ENCODE data around the gene TAF9.
A peak's percentile ranks its signal among the peaks of the same experiment; 100 is the strongest.

The TAF9 gene

DNA sequence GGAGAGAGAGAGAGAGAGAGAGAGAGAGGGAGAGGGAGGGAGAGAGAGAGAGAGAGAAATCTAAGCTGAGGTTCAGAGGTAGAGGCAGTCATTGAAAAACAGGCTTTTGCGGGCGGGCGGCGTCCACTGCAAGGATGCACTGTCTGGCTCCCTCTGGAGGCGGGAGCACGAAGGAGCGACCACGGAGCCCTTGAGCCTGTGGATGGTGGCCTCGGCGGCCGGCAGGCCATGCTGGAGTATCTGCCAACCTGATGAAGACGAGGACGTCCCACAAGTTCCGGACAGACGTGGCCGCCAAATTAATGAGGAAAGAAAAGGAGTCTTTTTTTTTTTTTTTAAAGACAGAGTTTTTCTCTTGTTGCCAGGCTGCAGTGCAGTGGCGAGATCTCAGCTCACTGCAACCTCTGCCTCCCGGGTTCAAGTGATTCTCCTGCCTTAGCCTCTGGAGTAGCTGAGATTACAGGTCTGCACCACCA is 34.5 kb downstream of the TAF9 start (continued):
- no peak for TF ChIP-seq ZNF114 (tag by site-specific recombination; IDR thresholded peaks at IDR 0.05)
- no peak for TF ChIP-seq GFI1B (tag by site-specific recombination; IDR thresholded peaks at IDR 0.05)
- peak; percentile 82 for TF ChIP-seq ZNF366 (tag by site-specific recombination; conservative IDR thresholded peaks at IDR 0.05)
- no peak for TF ChIP-seq ZNF830 (tag by site-specific recombination; IDR thresholded peaks at IDR 0.05; ENCODE audit: low read depth)
- TF ChIP-seq, protein P1, sequence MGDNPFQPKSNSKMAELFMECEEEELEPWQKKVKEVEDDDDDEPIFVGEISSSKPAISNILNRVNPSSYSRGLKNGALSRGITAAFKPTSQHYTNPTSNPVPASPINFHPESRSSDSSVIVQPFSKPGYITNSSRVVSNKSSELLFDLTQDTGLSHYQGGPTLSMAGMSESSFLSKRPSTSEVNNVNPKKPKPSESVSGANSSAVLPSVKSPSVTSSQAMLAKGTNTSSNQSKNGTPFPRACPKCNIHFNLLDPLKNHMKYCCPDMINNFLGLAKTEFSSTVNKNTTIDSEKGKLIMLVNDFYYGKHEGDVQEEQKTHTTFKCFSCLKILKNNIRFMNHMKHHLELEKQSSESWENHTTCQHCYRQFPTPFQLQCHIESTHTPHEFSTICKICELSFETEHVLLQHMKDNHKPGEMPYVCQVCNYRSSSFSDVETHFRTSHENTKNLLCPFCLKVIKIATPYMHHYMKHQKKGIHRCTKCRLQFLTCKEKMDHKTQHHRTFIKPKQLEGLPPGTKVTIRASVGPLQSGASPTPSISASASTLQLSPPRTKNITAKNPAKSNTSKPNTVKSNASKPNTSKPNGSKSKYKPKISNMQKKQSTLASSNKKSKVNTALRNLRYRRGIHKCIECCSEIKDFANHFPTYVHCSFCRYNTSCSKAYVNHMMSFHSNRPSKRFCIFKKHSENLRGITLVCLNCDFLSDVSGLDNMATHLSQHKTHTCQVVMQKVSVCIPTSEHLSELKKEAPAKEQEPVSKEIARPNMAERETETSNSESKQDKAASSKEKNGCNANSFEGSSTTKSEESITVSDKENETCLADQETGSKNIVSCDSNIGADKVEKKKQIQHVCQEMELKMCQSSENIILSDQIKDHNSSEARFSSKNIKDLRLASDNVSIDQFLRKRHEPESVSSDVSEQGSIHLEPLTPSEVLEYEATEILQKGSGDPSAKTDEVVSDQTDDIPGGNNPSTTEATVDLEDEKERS (tag by site-specific recombination; IDR thresholded peaks at IDR 0.05): no peak
- TF ChIP-seq ZNF16 (tag by site-specific recombination; IDR thresholded peaks at IDR 0.05; ENCODE audit: low read depth): no peak
- TF ChIP-seq BCL11A (tag by site-specific recombination; IDR thresholded peaks at IDR 0.05; ENCODE audit: low read depth): no peak
- no peak for TF ChIP-seq ZFP41 (tag by site-specific recombination; IDR thresholded peaks at IDR 0.05; ENCODE audit: borderline replicate concordance)
- TF ChIP-seq ZNF701 (tag by site-specific recombination; IDR thresholded peaks at IDR 0.05): no peak
- TF ChIP-seq ZNF629 (tag by site-specific recombination; IDR thresholded peaks at IDR 0.05): no peak
- TF ChIP-seq, protein P2, sequence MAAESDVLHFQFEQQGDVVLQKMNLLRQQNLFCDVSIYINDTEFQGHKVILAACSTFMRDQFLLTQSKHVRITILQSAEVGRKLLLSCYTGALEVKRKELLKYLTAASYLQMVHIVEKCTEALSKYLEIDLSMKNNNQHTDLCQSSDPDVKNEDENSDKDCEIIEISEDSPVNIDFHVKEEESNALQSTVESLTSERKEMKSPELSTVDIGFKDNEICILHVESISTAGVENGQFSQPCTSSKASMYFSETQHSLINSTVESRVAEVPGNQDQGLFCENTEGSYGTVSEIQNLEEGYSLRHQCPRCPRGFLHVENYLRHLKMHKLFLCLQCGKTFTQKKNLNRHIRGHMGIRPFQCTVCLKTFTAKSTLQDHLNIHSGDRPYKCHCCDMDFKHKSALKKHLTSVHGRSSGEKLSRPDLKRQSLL (tag by site-specific recombination; IDR thresholded peaks at IDR 0.05): peak; percentile 86
- TF ChIP-seq, protein P3, sequence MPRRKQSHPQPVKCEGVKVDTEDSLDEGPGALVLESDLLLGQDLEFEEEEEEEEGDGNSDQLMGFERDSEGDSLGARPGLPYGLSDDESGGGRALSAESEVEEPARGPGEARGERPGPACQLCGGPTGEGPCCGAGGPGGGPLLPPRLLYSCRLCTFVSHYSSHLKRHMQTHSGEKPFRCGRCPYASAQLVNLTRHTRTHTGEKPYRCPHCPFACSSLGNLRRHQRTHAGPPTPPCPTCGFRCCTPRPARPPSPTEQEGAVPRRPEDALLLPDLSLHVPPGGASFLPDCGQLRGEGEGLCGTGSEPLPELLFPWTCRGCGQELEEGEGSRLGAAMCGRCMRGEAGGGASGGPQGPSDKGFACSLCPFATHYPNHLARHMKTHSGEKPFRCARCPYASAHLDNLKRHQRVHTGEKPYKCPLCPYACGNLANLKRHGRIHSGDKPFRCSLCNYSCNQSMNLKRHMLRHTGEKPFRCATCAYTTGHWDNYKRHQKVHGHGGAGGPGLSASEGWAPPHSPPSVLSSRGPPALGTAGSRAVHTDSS (tag by site-specific recombination; IDR thresholded peaks at IDR 0.05): no peak
- TF ChIP-seq ZNF311 (tag by site-specific recombination; IDR thresholded peaks at IDR 0.05; ENCODE audit: borderline replicate concordance): no peak
- no peak for TF ChIP-seq ZNF112 (tag by site-specific recombination; IDR thresholded peaks at IDR 0.05)
- TF ChIP-seq ZNF37A (tag by site-specific recombination; IDR thresholded peaks at IDR 0.05): no peak
- no peak for TF ChIP-seq MZF1 (tag by site-specific recombination; IDR thresholded peaks at IDR 0.05; ENCODE audit: borderline replicate concordance)
- TF ChIP-seq, protein P4, sequence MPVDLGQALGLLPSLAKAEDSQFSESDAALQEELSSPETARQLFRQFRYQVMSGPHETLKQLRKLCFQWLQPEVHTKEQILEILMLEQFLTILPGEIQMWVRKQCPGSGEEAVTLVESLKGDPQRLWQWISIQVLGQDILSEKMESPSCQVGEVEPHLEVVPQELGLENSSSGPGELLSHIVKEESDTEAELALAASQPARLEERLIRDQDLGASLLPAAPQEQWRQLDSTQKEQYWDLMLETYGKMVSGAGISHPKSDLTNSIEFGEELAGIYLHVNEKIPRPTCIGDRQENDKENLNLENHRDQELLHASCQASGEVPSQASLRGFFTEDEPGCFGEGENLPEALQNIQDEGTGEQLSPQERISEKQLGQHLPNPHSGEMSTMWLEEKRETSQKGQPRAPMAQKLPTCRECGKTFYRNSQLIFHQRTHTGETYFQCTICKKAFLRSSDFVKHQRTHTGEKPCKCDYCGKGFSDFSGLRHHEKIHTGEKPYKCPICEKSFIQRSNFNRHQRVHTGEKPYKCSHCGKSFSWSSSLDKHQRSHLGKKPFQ (tag by site-specific recombination; IDR thresholded peaks at IDR 0.05): no peak; the same call in 1 of the 2 replicates
- TF ChIP-seq HOXD13 (CRISPR knock-in tag; IDR thresholded peaks at IDR 0.05; ENCODE audit: borderline replicate concordance): no peak
- peak; percentile 57; the same call in 1 of the 2 replicates for TF ChIP-seq ZNF394 (tag by site-specific recombination; IDR thresholded peaks at IDR 0.05; ENCODE audit: borderline replicate concordance)
- TF ChIP-seq ZNF843 (tag by site-specific recombination; IDR thresholded peaks at IDR 0.05): no peak
- 0 out of 2 replicates have a peak, but pooled peaks have one; percentile 60 for TF ChIP-seq ZNF324 (tag by site-specific recombination; IDR thresholded peaks at IDR 0.05)
- peak; percentile 33; the same call in 1 of the 2 replicates for TF ChIP-seq SCRT2 (tag by site-specific recombination; IDR thresholded peaks at IDR 0.05)
- TF ChIP-seq ZNF785 (tag by site-specific recombination; IDR thresholded peaks at IDR 0.05): no peak
- no peak for TF ChIP-seq IKZF3 (tag by site-specific recombination; IDR thresholded peaks at IDR 0.05)
- TF ChIP-seq, protein P5, sequence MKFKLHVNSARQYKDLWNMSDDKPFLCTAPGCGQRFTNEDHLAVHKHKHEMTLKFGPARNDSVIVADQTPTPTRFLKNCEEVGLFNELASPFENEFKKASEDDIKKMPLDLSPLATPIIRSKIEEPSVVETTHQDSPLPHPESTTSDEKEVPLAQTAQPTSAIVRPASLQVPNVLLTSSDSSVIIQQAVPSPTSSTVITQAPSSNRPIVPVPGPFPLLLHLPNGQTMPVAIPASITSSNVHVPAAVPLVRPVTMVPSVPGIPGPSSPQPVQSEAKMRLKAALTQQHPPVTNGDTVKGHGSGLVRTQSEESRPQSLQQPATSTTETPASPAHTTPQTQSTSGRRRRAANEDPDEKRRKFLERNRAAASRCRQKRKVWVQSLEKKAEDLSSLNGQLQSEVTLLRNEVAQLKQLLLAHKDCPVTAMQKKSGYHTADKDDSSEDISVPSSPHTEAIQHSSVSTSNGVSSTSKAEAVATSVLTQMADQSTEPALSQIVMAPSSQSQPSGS (tag by site-specific recombination; IDR thresholded peaks at IDR 0.05; ENCODE audit: low read depth): no peak
- no peak for TF ChIP-seq ZNF777 (tag by site-specific recombination; IDR thresholded peaks at IDR 0.05; ENCODE audit: borderline replicate concordance)
- TF ChIP-seq, protein P6, sequence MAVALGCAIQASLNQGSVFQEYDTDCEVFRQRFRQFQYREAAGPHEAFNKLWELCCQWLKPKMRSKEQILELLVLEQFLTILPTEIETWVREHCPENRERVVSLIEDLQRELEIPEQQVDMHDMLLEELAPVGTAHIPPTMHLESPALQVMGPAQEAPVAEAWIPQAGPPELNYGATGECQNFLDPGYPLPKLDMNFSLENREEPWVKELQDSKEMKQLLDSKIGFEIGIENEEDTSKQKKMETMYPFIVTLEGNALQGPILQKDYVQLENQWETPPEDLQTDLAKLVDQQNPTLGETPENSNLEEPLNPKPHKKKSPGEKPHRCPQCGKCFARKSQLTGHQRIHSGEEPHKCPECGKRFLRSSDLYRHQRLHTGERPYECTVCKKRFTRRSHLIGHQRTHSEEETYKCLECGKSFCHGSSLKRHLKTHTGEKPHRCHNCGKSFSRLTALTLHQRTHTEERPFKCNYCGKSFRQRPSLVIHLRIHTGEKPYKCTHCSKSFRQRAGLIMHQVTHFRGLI (tag by site-specific recombination; IDR thresholded peaks at IDR 0.05): no peak
- TF ChIP-seq ZXDB (tag by site-specific recombination; IDR thresholded peaks at IDR 0.05): 0 out of 2 replicates have a peak, but pooled peaks have one; percentile 36

All from HEK293 (cell line).